Activated B cell treated with CpG ODN at 0.5 μM for 24 hours (primary cell): ENCODE results near the gene TBX6. TPM values are rescaled to one million over a fixed set of nuclear protein-coding genes. Genes with fewer than 3 reads are reported as not detected.

ENCODE experiments used
- ATAC-seq: fragments of 200-7000 bp; cut with Tn5 transposase; one replicate; pipeline ENCODE4 v1.10.0; 2021; ENCODE audit warnings: low read depth, mild to moderate bottlenecking, moderate library complexity
- CTCF ChIA-PET: fragments of 350-600 bp; sonication (Branson Sonifier 250); formaldehyde crosslinking; loops from one replicate; lab custom pipeline; 2021; ENCODE audit warnings: antibody characterized with exemption; lab: Charles Lee
- POLR2A ChIA-PET: fragments of 350-600 bp; sonication (Branson Sonifier 250); formaldehyde crosslinking; loops from one replicate; lab custom pipeline; 2021; ENCODE audit warnings: antibody characterized with exemption; lab: Charles Lee
- DNase-seq: peaks from one replicate; pipeline ENCODE4 v3.0.0; 2022
- H3K27ac Mint-ChIP-seq: one replicate; pipeline ENCODE4 v1.8.0; 2020; ENCODE audit warnings: mixed read lengths
- H3K27me3 Mint-ChIP-seq: one replicate; pipeline ENCODE4 v1.8.0; 2021; ENCODE audit warnings: mixed read lengths
- H3K36me3 Mint-ChIP-seq: one replicate; pipeline ENCODE4 v1.8.0; 2021; ENCODE audit warnings: low read depth, mixed read lengths
- H3K4me1 Mint-ChIP-seq: one replicate; pipeline ENCODE4 v1.8.0; 2021; ENCODE audit warnings: mixed read lengths
- H3K4me3 Mint-ChIP-seq: one replicate; pipeline ENCODE4 v1.8.0; 2020; ENCODE audit warnings: mild to moderate bottlenecking, mixed read lengths
- H3K9me3 Mint-ChIP-seq: one replicate; pipeline ENCODE4 v1.8.0; 2020; ENCODE audit warnings: mixed read lengths
- intact Hi-C: fragments of 100-400 bp; cut with micrococcal nuclease; formaldehyde crosslinking; loops from one replicate; pipeline ENCODE4 v1.15.1; 2024
- total RNA-seq: library from RNA; stranded (reverse); gene quantifications from 2 replicates; pipeline ENCODE4 v1.2.3, GENCODE V29; 2022
- TF ChIP-seq, protein P1 (sequence below): fragments of 200-600 bp; IDR thresholded peaks from one replicate; pipeline ENCODE4 v1.8.0; 2022; ENCODE audit warnings: antibody characterized with exemption, mild to moderate bottlenecking

TBX6 gene, protein sequence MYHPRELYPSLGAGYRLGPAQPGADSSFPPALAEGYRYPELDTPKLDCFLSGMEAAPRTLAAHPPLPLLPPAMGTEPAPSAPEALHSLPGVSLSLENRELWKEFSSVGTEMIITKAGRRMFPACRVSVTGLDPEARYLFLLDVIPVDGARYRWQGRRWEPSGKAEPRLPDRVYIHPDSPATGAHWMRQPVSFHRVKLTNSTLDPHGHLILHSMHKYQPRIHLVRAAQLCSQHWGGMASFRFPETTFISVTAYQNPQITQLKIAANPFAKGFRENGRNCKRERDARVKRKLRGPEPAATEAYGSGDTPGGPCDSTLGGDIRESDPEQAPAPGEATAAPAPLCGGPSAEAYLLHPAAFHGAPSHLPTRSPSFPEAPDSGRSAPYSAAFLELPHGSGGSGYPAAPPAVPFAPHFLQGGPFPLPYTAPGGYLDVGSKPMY
- total RNA-seq = 2.3 TPM in 2 replicates

DNA sequence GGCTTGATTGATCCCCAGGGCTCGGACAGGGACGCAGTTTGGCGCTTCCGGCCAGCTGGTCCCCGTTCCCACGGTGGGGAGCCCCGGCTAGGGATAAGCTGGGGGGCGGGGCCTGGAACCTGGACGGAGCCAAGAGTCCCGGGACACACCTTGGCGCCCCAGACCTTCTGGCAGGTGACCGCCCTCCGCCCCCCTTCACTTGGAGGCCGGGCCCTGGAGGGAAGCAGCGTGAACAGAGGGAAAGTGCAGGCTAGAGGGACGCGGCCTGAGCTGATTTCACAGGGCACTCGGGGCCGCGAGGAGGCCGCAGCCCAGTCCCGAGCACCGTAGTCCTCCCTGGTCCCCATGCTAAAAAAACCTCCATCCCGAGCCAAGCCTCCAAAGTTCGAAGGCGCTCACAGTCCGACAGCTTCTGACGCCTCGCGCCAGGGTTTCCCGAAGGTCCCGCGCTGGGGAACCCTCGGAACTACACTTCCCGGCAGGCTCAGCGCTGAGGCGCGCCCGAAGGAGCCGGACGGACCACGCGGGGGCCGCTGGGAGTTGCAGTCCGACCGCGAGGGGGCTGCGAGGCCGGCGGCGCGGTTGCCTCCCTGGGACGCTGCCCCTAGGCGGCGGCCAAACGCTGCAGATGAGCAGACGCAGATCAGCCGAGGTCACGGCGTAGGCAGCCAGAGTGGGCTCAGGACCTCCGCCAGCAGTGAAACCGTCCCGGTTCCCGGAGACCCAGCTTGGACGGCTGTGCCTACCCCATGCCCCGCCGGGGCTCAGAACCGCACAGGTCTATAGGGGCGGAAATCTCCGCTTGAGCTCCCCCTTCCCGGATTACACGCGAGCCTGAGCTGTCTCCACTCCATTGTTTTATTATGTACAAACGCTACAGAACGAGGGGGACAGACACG is at the start of gene TBX6:
Gene TBX6, minus strand, starts transcription at position 451 of the 899 bp plus-strand sequence. CDS start 731 bp downstream, outside the sequence.
- H3K4me3 Mint-ChIP-seq = peak within 1 kb of the TSS; percentile 89
- peak within 1 kb of the TSS; percentile 94 for H3K27ac Mint-ChIP-seq
- ChIA-PET POLR2A (interaction anchor here (0.5 to 8.7 kb wide), 29 partner anchors 10 to 1269 kb away, joined by 3 to 335 read pairs (median 4); partner anchors contain the start of genes ALDOA, ATXN2L, CORO1A and DCTPP1), CTCF (interaction anchor here (0.8 to 2.8 kb wide), 19 partner anchors 10 to 567 kb away, joined by 3 to 33 read pairs (median 5); partner anchors contain the start of genes ALDOA, CORO1A, PPP4C and TAOK2)
- H3K4me1 Mint-ChIP-seq = peaks cover 50% of the 10 kb centered on the region
- TF ChIP-seq, protein P1, sequence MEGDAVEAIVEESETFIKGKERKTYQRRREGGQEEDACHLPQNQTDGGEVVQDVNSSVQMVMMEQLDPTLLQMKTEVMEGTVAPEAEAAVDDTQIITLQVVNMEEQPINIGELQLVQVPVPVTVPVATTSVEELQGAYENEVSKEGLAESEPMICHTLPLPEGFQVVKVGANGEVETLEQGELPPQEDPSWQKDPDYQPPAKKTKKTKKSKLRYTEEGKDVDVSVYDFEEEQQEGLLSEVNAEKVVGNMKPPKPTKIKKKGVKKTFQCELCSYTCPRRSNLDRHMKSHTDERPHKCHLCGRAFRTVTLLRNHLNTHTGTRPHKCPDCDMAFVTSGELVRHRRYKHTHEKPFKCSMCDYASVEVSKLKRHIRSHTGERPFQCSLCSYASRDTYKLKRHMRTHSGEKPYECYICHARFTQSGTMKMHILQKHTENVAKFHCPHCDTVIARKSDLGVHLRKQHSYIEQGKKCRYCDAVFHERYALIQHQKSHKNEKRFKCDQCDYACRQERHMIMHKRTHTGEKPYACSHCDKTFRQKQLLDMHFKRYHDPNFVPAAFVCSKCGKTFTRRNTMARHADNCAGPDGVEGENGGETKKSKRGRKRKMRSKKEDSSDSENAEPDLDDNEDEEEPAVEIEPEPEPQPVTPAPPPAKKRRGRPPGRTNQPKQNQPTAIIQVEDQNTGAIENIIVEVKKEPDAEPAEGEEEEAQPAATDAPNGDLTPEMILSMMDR = peak; percentile 67
- no peaks in the 10 kb centered on the region for H3K27me3 Mint-ChIP-seq
- H3K9me3 Mint-ChIP-seq = no peaks in the 10 kb centered on the region
- DNase-seq = peak; percentile 93
- peaks cover 28% of the 10 kb centered on the region for H3K36me3 Mint-ChIP-seq
- peak; percentile 77 for ATAC-seq
- intact Hi-C loops = loop anchor here (1.0 to 5.0 kb wide), 13 partner anchors 15 to 568 kb away; partner anchors contain the start of genes ALDOA, CORO1A, HIRIP3 and INO80E

DNA sequence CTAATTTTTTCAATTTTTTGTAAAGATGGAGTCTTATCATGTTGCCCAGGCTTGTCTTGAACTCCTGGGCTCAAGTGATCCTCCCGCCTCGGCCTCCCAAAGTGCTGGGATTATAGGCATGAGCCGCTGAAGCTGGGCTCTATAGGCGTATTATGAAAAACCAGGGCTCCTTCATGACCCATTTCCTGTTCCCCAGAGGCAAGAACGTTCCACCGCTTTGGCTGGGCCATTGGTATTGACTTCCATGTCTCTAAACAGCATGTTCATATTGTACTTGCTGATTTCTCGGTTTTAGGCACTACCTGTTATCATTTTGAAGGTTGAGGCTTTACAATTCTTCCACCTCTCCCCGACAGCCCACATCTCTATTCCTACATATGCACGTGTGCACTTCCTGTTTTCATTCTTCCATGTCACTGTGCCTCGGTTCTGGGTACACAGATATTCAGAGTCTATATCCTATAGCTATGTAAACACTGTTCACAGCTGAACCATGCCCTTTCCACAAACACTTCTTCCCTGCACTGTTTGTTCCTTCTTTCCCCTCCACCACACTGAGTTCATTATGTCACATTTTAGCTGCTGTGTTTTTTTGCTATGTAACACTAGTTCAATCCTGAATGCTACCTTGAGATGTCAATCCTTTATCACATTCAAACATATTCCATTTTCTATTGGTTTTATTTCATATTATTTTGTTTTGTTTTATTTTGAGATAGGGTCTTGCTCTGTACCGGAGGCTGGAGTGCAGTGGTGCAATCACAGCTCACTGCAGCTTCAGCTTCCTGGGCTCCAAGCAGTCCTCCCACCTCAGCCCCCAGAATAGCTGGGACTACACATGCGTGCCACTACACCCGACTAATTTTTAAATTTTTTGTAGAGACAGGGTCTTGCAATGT is 48.1 kb upstream of the TBX6 start:
- no peaks in the 10 kb centered on the region for H3K9me3 Mint-ChIP-seq
- ChIA-PET POLR2A (interaction anchor here (1.0 to 1.6 kb wide), 2 partner anchors 17 to 46 kb away, joined by 3 to 6 read pairs; partner anchors contain the start of gene MAPK3), CTCF (no interaction called here)
- H3K4me3 Mint-ChIP-seq = no peak overlapping the region
- TF ChIP-seq, protein P1 = no peak
- ATAC-seq (no peak), DNase-seq (no peak)
- H3K27ac Mint-ChIP-seq = no peak overlapping the region
- intact Hi-C loops = no loop called here
- no peaks in the 10 kb centered on the region for H3K27me3 Mint-ChIP-seq
- peaks cover 12% of the 10 kb centered on the region for H3K4me1 Mint-ChIP-seq
- no peaks in the 10 kb centered on the region for H3K36me3 Mint-ChIP-seq

DNA sequence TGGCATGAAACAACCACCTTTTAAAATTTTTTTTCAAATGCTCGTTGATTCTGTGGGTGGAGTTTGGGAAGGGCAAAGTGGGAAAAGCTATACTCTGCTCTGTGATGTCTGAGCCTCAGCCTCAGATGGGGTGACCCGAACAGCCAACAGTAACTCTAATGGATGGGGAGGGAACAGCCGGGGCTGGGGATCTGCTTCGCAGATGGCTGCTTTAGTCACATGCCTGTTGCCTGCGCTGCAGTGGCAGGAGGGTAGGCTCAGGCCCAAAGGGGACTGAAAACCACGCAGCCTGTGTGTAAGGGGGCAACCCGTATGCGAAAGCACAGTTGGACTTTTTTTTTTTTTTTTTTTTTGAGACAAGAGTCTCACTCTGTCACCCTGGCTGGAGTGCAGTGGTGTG is 46.2 kb upstream of the TBX6 start:
- H3K4me1 Mint-ChIP-seq = peaks cover 6% of the 10 kb centered on the region
- no peak overlapping the region for H3K27ac Mint-ChIP-seq
- H3K4me3 Mint-ChIP-seq = no peak overlapping the region
- no peak for ATAC-seq
- no peak for DNase-seq
- POLR2A ChIA-PET = interaction anchor here (1.2 to 1.5 kb wide), 2 partner anchors 45 to 46 kb away, joined by 4 to 7 read pairs; partner anchors contain the start of gene CORO1A
- TF ChIP-seq, protein P1 = no peak
- CTCF ChIA-PET = no interaction called here
- no peaks in the 10 kb centered on the region for H3K36me3 Mint-ChIP-seq
- H3K27me3 Mint-ChIP-seq = peaks cover 1% of the 10 kb centered on the region
- intact Hi-C loops = no loop called here
- H3K9me3 Mint-ChIP-seq = no peaks in the 10 kb centered on the region

DNA sequence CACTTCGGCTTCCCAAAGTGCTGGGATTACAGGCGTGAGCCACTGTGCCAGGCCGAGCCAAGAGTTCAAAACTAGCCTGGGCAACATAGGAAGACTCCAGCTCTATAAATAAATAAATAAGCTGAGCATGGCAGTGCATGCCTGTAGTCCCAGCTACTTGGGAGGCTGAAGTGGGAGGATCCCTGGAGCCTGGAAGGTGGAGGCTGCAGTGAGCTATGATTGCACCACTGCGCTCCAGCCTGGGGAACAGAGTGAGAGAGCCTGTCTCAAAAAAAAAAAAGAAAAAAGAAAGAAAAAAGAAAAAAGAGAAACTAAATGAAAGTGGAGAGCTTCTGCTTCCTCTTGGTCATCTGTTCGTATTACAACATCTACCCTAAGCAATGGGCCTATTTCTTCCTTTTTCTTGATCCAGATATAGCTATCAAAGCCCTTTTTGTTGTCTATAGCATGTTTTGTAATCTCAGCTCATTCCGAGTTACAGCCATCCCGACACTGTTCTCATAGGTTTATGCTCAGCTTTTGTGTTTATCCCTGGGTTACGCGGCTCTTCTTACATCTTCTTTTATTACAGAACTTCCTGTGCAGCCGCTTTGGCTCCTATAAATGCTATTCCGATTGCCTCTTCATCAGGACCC is 45.4 kb upstream of the TBX6 start:
- TF ChIP-seq, protein P1 = no peak
- H3K27ac Mint-ChIP-seq = no peak overlapping the region
- POLR2A ChIA-PET = interaction anchor here (0.6 to 1.5 kb wide), 2 partner anchors 43 to 46 kb away, joined by 4 to 7 read pairs; partner anchors contain the start of gene CORO1A
- no peak overlapping the region for H3K4me3 Mint-ChIP-seq
- peaks cover 6% of the 10 kb centered on the region for H3K4me1 Mint-ChIP-seq
- CTCF ChIA-PET = no interaction called here
- no peak for DNase-seq
- H3K27me3 Mint-ChIP-seq = peaks cover 1% of the 10 kb centered on the region
- H3K9me3 Mint-ChIP-seq = no peaks in the 10 kb centered on the region
- intact Hi-C loops = no loop called here
- ATAC-seq = no peak
- H3K36me3 Mint-ChIP-seq = no peaks in the 10 kb centered on the region
